Measurements from ENCODE around the gene KIF2A.
A peak's percentile ranks its signal among the peaks of the same experiment; 100 is the strongest.

KIF2A gene

DNA sequence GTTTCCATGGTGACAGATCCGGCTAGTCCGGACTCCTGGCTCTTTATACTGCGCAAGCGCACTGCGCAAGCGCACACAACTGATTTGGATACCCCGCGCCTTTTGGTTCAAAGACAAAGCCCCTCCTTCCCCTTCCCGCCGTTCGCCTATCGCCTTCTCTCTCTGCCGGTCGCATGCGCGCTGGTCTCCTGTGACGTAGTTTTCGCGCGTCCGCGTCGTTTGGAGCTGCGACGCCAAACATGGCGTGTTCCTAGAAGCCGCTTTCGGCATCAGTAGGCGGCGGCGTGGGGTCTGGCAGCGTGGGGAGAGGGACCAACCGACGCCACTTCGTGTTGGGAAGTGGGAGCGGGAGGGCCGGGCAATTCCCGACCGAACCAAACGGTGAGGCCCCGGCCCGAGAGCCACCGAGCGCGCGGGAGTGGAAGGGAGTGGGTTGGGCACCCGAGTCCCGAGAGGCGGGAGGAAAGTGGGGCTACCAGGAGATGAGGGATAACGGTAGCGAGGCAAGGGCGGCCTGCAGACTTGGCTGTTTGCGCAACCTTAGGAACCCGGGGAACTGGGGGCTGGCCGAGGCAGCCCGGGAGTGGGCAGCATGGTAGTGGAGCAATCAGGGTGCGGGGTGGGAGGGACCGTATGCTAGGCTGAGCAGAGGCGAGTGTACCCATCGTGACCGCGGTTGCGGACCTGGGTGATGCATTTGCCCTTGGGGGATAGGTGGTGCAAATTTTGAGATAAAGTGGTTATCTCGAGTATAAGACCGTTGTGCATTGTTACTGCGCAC is 106.7 kb downstream of the KIF2A start, which contains the start of gene IPO11 (continued):
- TF ChIP-seq, protein P1, sequence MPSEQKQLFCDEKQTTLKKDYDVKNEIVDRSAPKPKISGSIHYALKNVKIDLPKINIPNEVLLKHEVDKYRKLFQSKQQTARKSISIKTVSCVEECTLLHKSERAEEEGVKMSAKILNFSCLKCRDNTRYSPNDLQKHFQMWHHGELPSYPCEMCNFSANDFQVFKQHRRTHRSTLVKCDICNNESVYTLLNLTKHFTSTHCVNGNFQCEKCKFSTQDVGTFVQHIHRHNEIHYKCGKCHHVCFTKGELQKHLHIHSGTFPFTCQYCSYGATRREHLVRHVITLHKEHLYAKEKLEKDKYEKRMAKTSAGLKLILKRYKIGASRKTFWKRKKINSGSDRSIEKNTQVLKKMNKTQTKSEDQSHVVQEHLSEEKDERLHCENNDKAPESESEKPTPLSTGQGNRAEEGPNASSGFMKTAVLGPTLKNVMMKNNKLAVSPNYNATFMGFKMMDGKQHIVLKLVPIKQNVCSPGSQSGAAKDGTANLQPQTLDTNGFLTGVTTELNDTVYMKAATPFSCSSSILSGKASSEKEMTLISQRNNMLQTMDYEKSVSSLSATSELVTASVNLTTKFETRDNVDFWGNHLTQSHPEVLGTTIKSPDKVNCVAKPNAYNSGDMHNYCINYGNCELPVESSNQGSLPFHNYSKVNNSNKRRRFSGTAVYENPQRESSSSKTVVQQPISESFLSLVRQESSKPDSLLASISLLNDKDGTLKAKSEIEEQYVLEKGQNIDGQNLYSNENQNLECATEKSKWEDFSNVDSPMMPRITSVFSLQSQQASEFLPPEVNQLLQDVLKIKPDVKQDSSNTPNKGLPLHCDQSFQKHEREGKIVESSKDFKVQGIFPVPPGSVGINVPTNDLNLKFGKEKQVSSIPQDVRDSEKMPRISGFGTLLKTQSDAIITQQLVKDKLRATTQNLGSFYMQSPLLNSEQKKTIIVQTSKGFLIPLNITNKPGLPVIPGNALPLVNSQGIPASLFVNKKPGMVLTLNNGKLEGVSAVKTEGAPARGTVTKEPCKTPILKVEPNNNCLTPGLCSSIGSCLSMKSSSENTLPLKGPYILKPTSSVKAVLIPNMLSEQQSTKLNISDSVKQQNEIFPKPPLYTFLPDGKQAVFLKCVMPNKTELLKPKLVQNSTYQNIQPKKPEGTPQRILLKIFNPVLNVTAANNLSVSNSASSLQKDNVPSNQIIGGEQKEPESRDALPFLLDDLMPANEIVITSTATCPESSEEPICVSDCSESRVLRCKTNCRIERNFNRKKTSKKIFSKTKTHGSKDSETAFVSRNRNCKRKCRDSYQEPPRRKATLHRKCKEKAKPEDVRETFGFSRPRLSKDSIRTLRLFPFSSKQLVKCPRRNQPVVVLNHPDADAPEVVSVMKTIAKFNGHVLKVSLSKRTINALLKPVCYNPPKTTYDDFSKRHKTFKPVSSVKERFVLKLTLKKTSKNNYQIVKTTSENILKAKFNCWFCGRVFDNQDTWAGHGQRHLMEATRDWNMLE (tag by site-specific recombination; conservative IDR thresholded peaks at IDR 0.05; ENCODE audit: low read depth): 0 out of 2 replicates have a peak, but pooled peaks have one; percentile 30
- TF ChIP-seq ZNF664 (tag by site-specific recombination; IDR thresholded peaks at IDR 0.05) (no peak), PRDM1 (tag by site-specific recombination; IDR thresholded peaks at IDR 0.05) (no peak), ZNF660 (tag by site-specific recombination; IDR thresholded peaks at IDR 0.05) (0 out of 2 replicates have a peak, but pooled peaks have one; percentile 13), ZNF302 (tag by site-specific recombination; IDR thresholded peaks at IDR 0.05; ENCODE audit: low read depth) (no peak), ZNF121 (tag by site-specific recombination; IDR thresholded peaks at IDR 0.05) (no peak), ZNF629 (tag by site-specific recombination; IDR thresholded peaks at IDR 0.05) (peak; percentile 78), KLF1 (tag by site-specific recombination; IDR thresholded peaks at IDR 0.05) (no peak; the same call in 1 of the 2 replicates), ZBTB17 (tag by site-specific recombination; IDR thresholded peaks at IDR 0.05) (peak; percentile 85), ZBTB8A (tag by site-specific recombination; IDR thresholded peaks at IDR 0.05) (peak; percentile 36), HOXD13 (CRISPR knock-in tag; IDR thresholded peaks at IDR 0.05; ENCODE audit: borderline replicate concordance) (no peak), ZNF529 (tag by site-specific recombination; IDR thresholded peaks at IDR 0.05; ENCODE audit: insufficient replicate concordance) (no peak), ZNF701 (tag by site-specific recombination; IDR thresholded peaks at IDR 0.05) (no peak), ZNF610 (tag by site-specific recombination; IDR thresholded peaks at IDR 0.05; ENCODE audit: borderline replicate concordance) (peak; percentile 26; the same call in 1 of the 2 replicates), ZNF768 (tag by site-specific recombination; IDR thresholded peaks at IDR 0.05) (no peak), SP2 (tag by site-specific recombination; IDR thresholded peaks at IDR 0.05) (peak; percentile 91), ZBTB20 (tag by site-specific recombination; IDR thresholded peaks at IDR 0.05) (peak; percentile 98), GFI1B (tag by site-specific recombination; IDR thresholded peaks at IDR 0.05) (no peak), ZNF341 (tag by site-specific recombination; IDR thresholded peaks at IDR 0.05; ENCODE audit: low read depth) (no peak; the same call in 1 of the 2 replicates)
- TF ChIP-seq, protein P2, sequence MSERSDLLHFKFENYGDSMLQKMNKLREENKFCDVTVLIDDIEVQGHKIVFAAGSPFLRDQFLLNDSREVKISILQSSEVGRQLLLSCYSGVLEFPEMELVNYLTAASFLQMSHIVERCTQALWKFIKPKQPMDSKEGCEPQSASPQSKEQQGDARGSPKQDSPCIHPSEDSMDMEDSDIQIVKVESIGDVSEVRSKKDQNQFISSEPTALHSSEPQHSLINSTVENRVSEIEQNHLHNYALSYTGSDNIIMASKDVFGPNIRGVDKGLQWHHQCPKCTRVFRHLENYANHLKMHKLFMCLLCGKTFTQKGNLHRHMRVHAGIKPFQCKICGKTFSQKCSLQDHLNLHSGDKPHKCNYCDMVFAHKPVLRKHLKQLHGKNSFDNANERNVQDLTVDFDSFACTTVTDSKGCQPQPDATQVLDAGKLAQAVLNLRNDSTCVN (tag by site-specific recombination; optimal IDR thresholded peaks at IDR 0.05): peak; percentile 68
- TF ChIP-seq, protein P3, sequence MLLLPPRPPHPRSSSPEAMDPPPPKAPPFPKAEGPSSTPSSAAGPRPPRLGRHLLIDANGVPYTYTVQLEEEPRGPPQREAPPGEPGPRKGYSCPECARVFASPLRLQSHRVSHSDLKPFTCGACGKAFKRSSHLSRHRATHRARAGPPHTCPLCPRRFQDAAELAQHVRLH (tag by site-specific recombination; IDR thresholded peaks at IDR 0.05): no peak; the same call in 1 of the 2 replicates
- TF ChIP-seq, protein P4, sequence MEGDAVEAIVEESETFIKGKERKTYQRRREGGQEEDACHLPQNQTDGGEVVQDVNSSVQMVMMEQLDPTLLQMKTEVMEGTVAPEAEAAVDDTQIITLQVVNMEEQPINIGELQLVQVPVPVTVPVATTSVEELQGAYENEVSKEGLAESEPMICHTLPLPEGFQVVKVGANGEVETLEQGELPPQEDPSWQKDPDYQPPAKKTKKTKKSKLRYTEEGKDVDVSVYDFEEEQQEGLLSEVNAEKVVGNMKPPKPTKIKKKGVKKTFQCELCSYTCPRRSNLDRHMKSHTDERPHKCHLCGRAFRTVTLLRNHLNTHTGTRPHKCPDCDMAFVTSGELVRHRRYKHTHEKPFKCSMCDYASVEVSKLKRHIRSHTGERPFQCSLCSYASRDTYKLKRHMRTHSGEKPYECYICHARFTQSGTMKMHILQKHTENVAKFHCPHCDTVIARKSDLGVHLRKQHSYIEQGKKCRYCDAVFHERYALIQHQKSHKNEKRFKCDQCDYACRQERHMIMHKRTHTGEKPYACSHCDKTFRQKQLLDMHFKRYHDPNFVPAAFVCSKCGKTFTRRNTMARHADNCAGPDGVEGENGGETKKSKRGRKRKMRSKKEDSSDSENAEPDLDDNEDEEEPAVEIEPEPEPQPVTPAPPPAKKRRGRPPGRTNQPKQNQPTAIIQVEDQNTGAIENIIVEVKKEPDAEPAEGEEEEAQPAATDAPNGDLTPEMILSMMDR (tag by site-specific recombination; IDR thresholded peaks at IDR 0.05): peak; percentile 68
- TF ChIP-seq, protein P5, sequence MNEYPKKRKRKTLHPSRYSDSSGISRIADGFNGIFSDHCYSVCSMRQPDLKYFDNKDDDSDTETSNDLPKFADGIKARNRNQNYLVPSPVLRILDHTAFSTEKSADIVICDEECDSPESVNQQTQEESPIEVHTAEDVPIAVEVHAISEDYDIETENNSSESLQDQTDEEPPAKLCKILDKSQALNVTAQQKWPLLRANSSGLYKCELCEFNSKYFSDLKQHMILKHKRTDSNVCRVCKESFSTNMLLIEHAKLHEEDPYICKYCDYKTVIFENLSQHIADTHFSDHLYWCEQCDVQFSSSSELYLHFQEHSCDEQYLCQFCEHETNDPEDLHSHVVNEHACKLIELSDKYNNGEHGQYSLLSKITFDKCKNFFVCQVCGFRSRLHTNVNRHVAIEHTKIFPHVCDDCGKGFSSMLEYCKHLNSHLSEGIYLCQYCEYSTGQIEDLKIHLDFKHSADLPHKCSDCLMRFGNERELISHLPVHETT (tag by site-specific recombination; IDR thresholded peaks at IDR 0.05): peak; percentile 82
- TF ChIP-seq, protein P6, sequence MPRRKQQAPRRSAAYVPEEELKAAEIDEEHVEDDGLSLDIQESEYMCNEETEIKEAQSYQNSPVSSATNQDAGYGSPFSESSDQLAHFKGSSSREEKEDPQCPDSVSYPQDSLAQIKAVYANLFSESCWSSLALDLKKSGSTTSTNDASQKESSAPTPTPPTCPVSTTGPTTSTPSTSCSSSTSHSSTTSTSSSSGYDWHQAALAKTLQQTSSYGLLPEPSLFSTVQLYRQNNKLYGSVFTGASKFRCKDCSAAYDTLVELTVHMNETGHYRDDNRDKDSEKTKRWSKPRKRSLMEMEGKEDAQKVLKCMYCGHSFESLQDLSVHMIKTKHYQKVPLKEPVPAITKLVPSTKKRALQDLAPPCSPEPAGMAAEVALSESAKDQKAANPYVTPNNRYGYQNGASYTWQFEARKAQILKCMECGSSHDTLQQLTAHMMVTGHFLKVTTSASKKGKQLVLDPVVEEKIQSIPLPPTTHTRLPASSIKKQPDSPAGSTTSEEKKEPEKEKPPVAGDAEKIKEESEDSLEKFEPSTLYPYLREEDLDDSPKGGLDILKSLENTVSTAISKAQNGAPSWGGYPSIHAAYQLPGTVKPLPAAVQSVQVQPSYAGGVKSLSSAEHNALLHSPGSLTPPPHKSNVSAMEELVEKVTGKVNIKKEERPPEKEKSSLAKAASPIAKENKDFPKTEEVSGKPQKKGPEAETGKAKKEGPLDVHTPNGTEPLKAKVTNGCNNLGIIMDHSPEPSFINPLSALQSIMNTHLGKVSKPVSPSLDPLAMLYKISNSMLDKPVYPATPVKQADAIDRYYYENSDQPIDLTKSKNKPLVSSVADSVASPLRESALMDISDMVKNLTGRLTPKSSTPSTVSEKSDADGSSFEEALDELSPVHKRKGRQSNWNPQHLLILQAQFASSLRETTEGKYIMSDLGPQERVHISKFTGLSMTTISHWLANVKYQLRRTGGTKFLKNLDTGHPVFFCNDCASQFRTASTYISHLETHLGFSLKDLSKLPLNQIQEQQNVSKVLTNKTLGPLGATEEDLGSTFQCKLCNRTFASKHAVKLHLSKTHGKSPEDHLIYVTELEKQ (tag by site-specific recombination; IDR thresholded peaks at IDR 0.05; ENCODE audit: borderline replicate concordance): no peak
- TF ChIP-seq, protein P7, sequence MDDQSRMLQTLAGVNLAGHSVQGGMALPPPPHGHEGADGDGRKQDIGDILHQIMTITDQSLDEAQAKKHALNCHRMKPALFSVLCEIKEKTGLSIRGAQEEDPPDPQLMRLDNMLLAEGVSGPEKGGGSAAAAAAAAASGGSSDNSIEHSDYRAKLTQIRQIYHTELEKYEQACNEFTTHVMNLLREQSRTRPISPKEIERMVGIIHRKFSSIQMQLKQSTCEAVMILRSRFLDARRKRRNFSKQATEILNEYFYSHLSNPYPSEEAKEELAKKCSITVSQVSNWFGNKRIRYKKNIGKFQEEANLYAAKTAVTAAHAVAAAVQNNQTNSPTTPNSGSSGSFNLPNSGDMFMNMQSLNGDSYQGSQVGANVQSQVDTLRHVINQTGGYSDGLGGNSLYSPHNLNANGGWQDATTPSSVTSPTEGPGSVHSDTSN (CRISPR knock-in tag; IDR thresholded peaks at IDR 0.05): peak; percentile 75
